H9 (cell line): ENCODE data around the gene MELK. TPM values are rescaled to one million over a fixed set of nuclear protein-coding genes. Genes with fewer than 3 reads are reported as not detected.

Experiments used
- DNase-seq: peaks from one replicate; pipeline ENCODE4 v3.0.0-alpha.2; 2017
- H2AFZ ChIP-seq: one replicate; pipeline ENCODE4 v1.6.1; 2013; ENCODE audit warnings: mild to moderate bottlenecking, low read length, control low read depth, moderate library complexity
- H2AK5ac ChIP-seq: 2 replicates; pipeline ENCODE4 v1.6.1; 2013; ENCODE audit warnings: low read length, control low read depth, mixed read lengths; ENCODE audit not compliant: insufficient read length
- H2BK120ac ChIP-seq: one replicate; pipeline ENCODE4 v1.6.1; 2013; ENCODE audit warnings: low read depth, mild to moderate bottlenecking, low read length, control low read depth, inconsistent platforms; ENCODE audit not compliant: poor library complexity, severe bottlenecking
- H2BK12ac ChIP-seq: 2 replicates; pipeline ENCODE4 v1.6.1; 2013; ENCODE audit warnings: low read length, control low read depth, mixed read lengths, low read depth; ENCODE audit not compliant: insufficient read length
- H2BK15ac ChIP-seq: 2 replicates; pipeline ENCODE4 v1.6.1; 2013; ENCODE audit warnings: low read depth, low read length, control low read depth
- H2BK20ac ChIP-seq: one replicate; pipeline ENCODE4 v1.6.1; 2013; ENCODE audit warnings: low read depth, mild to moderate bottlenecking, low read length, control low read depth, inconsistent platforms; ENCODE audit not compliant: poor library complexity, severe bottlenecking
- H2BK5ac ChIP-seq: 2 replicates; pipeline ENCODE4 v1.6.1; 2013; ENCODE audit warnings: low read length, control low read depth, mixed read lengths; ENCODE audit not compliant: insufficient read length
- H3K14ac ChIP-seq: 2 replicates; pipeline ENCODE4 v1.6.1; 2013; ENCODE audit warnings: low read length, control low read depth; ENCODE audit not compliant: insufficient read depth
- H3K18ac ChIP-seq: 2 replicates; pipeline ENCODE4 v1.6.1; 2013; ENCODE audit warnings: low read depth, mild to moderate bottlenecking, mixed read lengths, low read length, control low read depth; ENCODE audit not compliant: insufficient read length
- H3K23ac ChIP-seq: 2 replicates; pipeline ENCODE4 v1.6.1; 2013; ENCODE audit warnings: low read length, control low read depth, mixed read lengths, low read depth; ENCODE audit not compliant: insufficient read length
- H3K23me2 ChIP-seq: 2 replicates; pipeline ENCODE4 v1.6.1; 2013; ENCODE audit warnings: low read depth, mild to moderate bottlenecking, mixed read lengths, low read length, control low read depth; ENCODE audit not compliant: insufficient read length, poor library complexity, severe bottlenecking
- H3K27ac ChIP-seq: 2 replicates; pipeline ENCODE4 v1.5.1; 2013; ENCODE audit warnings: low read length, control low read depth, mixed read lengths, low read depth; ENCODE audit not compliant: insufficient read length
- H3K27me3 ChIP-seq: 2 replicates; pipeline ENCODE4 v1.6.1; 2013; ENCODE audit warnings: low read length, control low read depth, inconsistent platforms; ENCODE audit not compliant: insufficient read depth
- H3K4ac ChIP-seq: 2 replicates; pipeline ENCODE4 v1.6.1; 2013; ENCODE audit warnings: low read depth, mild to moderate bottlenecking, control low read depth, inconsistent platforms, low read length, moderate library complexity
- H3K4me1 ChIP-seq: 2 replicates; pipeline ENCODE4 v1.6.1; 2013; ENCODE audit warnings: low read length, control low read depth, inconsistent platforms; ENCODE audit not compliant: insufficient read depth
- H3K4me2 ChIP-seq: 2 replicates; pipeline ENCODE4 v1.6.1; 2013; ENCODE audit warnings: low read length, control low read depth, mixed read lengths; ENCODE audit not compliant: insufficient read length, insufficient read depth
- H3K56ac ChIP-seq: 2 replicates; pipeline ENCODE4 v1.6.1; 2013; ENCODE audit warnings: low read depth, mild to moderate bottlenecking, mixed read lengths, low read length, control low read depth; ENCODE audit not compliant: insufficient read length
- H3K79me1 ChIP-seq: 2 replicates; pipeline ENCODE4 v1.6.1; 2013; ENCODE audit warnings: low read depth, mild to moderate bottlenecking, moderate library complexity, low read length, control low read depth, inconsistent platforms; ENCODE audit not compliant: insufficient read depth, poor library complexity, severe bottlenecking
- H3K79me2 ChIP-seq: 2 replicates; pipeline ENCODE4 v1.6.1; 2013; ENCODE audit warnings: low read length, control low read depth, inconsistent platforms; ENCODE audit not compliant: insufficient read depth
- H3K9ac ChIP-seq: 2 replicates; pipeline ENCODE4 v1.6.1; 2013; ENCODE audit warnings: low read length, control low read depth, mixed read lengths; ENCODE audit not compliant: insufficient read length; ENCODE audit errors: extremely low read depth
- H3K9me3 ChIP-seq: one replicate; pipeline ENCODE4 v1.6.1; 2013; ENCODE audit warnings: low read depth, low read length, inconsistent platforms; ENCODE audit not compliant: control insufficient read depth
- H3T11ph ChIP-seq: one replicate; pipeline ENCODE4 v1.6.1; 2013; ENCODE audit warnings: mild to moderate bottlenecking, low read length, control low read depth, inconsistent platforms
- H4K20me1 ChIP-seq: one replicate; pipeline ENCODE4 v1.6.1; 2013; ENCODE audit not compliant: control insufficient read depth, insufficient read length, insufficient read depth
- H4K5ac ChIP-seq: 2 replicates; pipeline ENCODE4 v1.6.1; 2013; ENCODE audit warnings: low read depth, mild to moderate bottlenecking, mixed read lengths, low read length, control low read depth; ENCODE audit not compliant: insufficient read length
- H4K8ac ChIP-seq: replicated peaks from 2 replicates; pipeline ENCODE4 v1.6.1; 2013; ENCODE audit warnings: low read length, control low read depth, mixed read lengths, low read depth; ENCODE audit not compliant: insufficient read length
- H4K91ac ChIP-seq: 2 replicates; pipeline ENCODE4 v1.6.1; 2013; ENCODE audit warnings: low read depth, mild to moderate bottlenecking, moderate library complexity, mixed read lengths, low read length, control low read depth; ENCODE audit not compliant: insufficient read length
- H3K27ac Mint-ChIP-seq, 3 experiments: 2 replicates in 2 of 3; 3 replicates in 1 of 3; pipeline ENCODE4 v1.8.0; 2020 to 2021; ENCODE audit warnings: mixed read lengths in 3 of 3, mild to moderate bottlenecking in 1 of 3, moderate library complexity in 1 of 3
- H3K27me3 Mint-ChIP-seq: 2 replicates; pipeline ENCODE4 v1.8.0; 2021; ENCODE audit warnings: low read depth, mild to moderate bottlenecking, moderate library complexity, mixed read lengths
- H3K36me3 Mint-ChIP-seq, 3 experiments: 2 replicates in 2 of 3; 3 replicates in 1 of 3; pipeline ENCODE4 v1.8.0; 2020 to 2021; ENCODE audit warnings: low read depth in 3 of 3, mixed read lengths in 3 of 3; ENCODE audit not compliant: insufficient read depth in 1 of 3
- H3K4me1 Mint-ChIP-seq, 2 experiments: 2 replicates each; pipeline ENCODE4 v1.8.0; 2020; ENCODE audit warnings: mixed read lengths in 2 of 2
- H3K4me3 Mint-ChIP-seq, 2 experiments: 2 replicates in 1 of 2; 3 replicates in 1 of 2; pipeline ENCODE4 v1.8.0; 2020 to 2021; ENCODE audit warnings: mild to moderate bottlenecking in 2 of 2, mixed read lengths in 2 of 2, moderate library complexity in 1 of 2
- H3K9me3 Mint-ChIP-seq, 2 experiments: 2 replicates in 1 of 2; 3 replicates in 1 of 2; pipeline ENCODE4 v1.8.0; 2020; ENCODE audit warnings: mild to moderate bottlenecking in 2 of 2, mixed read lengths in 2 of 2, moderate library complexity in 1 of 2
- CTCF ChIP-seq: fragments of 200-600 bp; sonication (generic); conservative IDR thresholded peaks from 3 replicates; pipeline ENCODE4 v1.8.0; 2021; ENCODE audit warnings: antibody characterized with exemption, mild to moderate bottlenecking
- WGBS: extraction: QIAGEN DNeasy Blood & Tissue Kit; methylation state at CpG from one replicate; pipeline ENCODE4 v1.1.7; 2013; ENCODE audit warnings: missing lambda C conversion rate, low lambda C conversion rate, mixed read lengths; ENCODE audit not compliant: insufficient read length; ENCODE audit errors: extremely low coverage; 5-methylcytosine and 5-hydroxymethylcytosine counted together
- total RNA-seq: library from RNA; stranded (reverse); gene quantifications from 2 replicates; pipeline ENCODE4 v1.2.1, GENCODE V29; 2021

Gene MELK
- total RNA-seq, 1 experiment from 2014 or later = 43.6 TPM

GRCh38 chr9:36640771-36641381 lies 68.2 kb downstream of the MELK start:
- H3K9me3 Mint-ChIP-seq = no peaks in the 10 kb centered on the region

More at GRCh38 chr9:36640771-36641381, 68.2 kb downstream of the MELK start:
- H3K4me2 ChIP-seq = no peak overlapping the region
- no peaks in the 10 kb centered on the region for H3K79me1 ChIP-seq
- H3K9me3 ChIP-seq = no peaks in the 10 kb centered on the region
- H3K4me1 ChIP-seq = no peaks in the 10 kb centered on the region
- H4K5ac ChIP-seq = no peak overlapping the region
- H3K18ac ChIP-seq = no peak overlapping the region
- no peak overlapping the region for H3K14ac ChIP-seq
- Mint-ChIP-seq H3K27ac (no peak overlapping the region), H3K4me1 (no peaks in the 10 kb centered on the region), H3K36me3 (peaks cover 13 to 51% (median 32%) of the 10 kb centered on the region in 3 experiments; a peak in 6 of 7 replicates), H3K27me3 (no peaks in the 10 kb centered on the region), H3K4me3 (no peak overlapping the region)
- no peak overlapping the region for H2AFZ ChIP-seq
- no peak overlapping the region for H3K9ac ChIP-seq
- H2BK20ac ChIP-seq = no peak overlapping the region
- no peaks in the 10 kb centered on the region for H3K23me2 ChIP-seq
- H3K79me2 ChIP-seq = no peaks in the 10 kb centered on the region
- H2BK15ac ChIP-seq = no peak overlapping the region
- no peak overlapping the region for H2BK12ac ChIP-seq
- no peak overlapping the region for H2AK5ac ChIP-seq
- no peak overlapping the region for H4K91ac ChIP-seq
- no peak overlapping the region for H2BK5ac ChIP-seq
- H3K23ac ChIP-seq = no peak overlapping the region
- H4K20me1 ChIP-seq = no peaks in the 10 kb centered on the region
- H3K27ac ChIP-seq = no peak overlapping the region
- no peak overlapping the region for H3K56ac ChIP-seq
- no peaks in the 10 kb centered on the region for H3K27me3 ChIP-seq
- H3T11ph ChIP-seq = no peak overlapping the region
- TF ChIP-seq CTCF = no peak
- H3K4ac ChIP-seq = no peak overlapping the region
- WGBS = no CpG with 5 or more reads among the region's 6 CpGs
- no peak overlapping the region for H2BK120ac ChIP-seq
- no peak for DNase-seq
- no peak overlapping the region for H4K8ac ChIP-seq
